DND-41 (cell line): ENCODE measurements around the gene SCMH1.

ENCODE experiments used
- ATAC-seq: fragments of 200-7000 bp; cut with Tn5 transposase; 3 replicates; pipeline ENCODE4 v1.9.1; 2021; ENCODE audit warnings: low read depth; ENCODE audit not compliant: insufficient read depth
- DNase-seq: peaks from one replicate; pipeline ENCODE4 v3.0.0-alpha.2; 2020
- H2AFZ ChIP-seq: 2 replicates; pipeline ENCODE4 v1.6.0; 2012; ENCODE audit warnings: low read depth, low read length
- H3K27ac ChIP-seq: 2 replicates; pipeline ENCODE4 v1.5.1; 2012; ENCODE audit warnings: low read length, inconsistent platforms
- H3K27me3 ChIP-seq: fragments of 200-600 bp; sonication (generic); 2 replicates; pipeline ENCODE4 v1.6.0; 2012; ENCODE audit warnings: low read length, mild to moderate bottlenecking, inconsistent platforms; ENCODE audit not compliant: insufficient read depth, poor library complexity
- H3K36me3 ChIP-seq: 2 replicates; pipeline ENCODE4 v1.5.1; 2012; ENCODE audit warnings: low read length, inconsistent platforms; ENCODE audit not compliant: insufficient read depth
- H3K4me1 ChIP-seq: 2 replicates; pipeline ENCODE4 v1.5.1; 2012; ENCODE audit warnings: mild to moderate bottlenecking, low read length; ENCODE audit not compliant: insufficient read depth
- H3K4me2 ChIP-seq: 2 replicates; pipeline ENCODE4 v1.6.0; 2012; ENCODE audit warnings: mild to moderate bottlenecking, moderate library complexity, low read length, inconsistent platforms; ENCODE audit not compliant: insufficient read depth
- H3K4me3 ChIP-seq, 2 experiments: fragments of 200-600 bp in 1 of 2; shearing (Covaris generic) in 1 of 2; 2 replicates each; pipeline ENCODE4 v1.5.1; 2012 to 2016; ENCODE audit warnings: inconsistent platforms in 2 of 2, low read length in 2 of 2, mild to moderate bottlenecking in 2 of 2, low read depth in 1 of 2, moderate library complexity in 1 of 2
- H3K79me2 ChIP-seq: 2 replicates; pipeline ENCODE4 v1.6.0; 2012; ENCODE audit warnings: low read length, inconsistent platforms; ENCODE audit not compliant: insufficient read depth
- H3K9ac ChIP-seq: 2 replicates; pipeline ENCODE4 v1.6.0; 2012; ENCODE audit warnings: low read depth, mild to moderate bottlenecking, inconsistent platforms, low read length, moderate library complexity
- H3K9me3 ChIP-seq: 2 replicates; pipeline ENCODE4 v1.5.1; 2012; ENCODE audit warnings: low read length, moderate library complexity, mild to moderate bottlenecking, inconsistent platforms; ENCODE audit not compliant: insufficient read depth, severe bottlenecking
- H4K20me1 ChIP-seq: 2 replicates; pipeline ENCODE4 v1.6.0; 2012; ENCODE audit warnings: low read length; ENCODE audit not compliant: insufficient read depth
- EZH2 ChIP-seq: IDR thresholded peaks from 3 replicates; pipeline ENCODE4 v1.6.1; 2012; ENCODE audit warnings: borderline replicate concordance, low read depth, mild to moderate bottlenecking, moderate library complexity, low read length, inconsistent platforms; ENCODE audit not compliant: severe bottlenecking
- TF ChIP-seq, protein P1 (sequence below): IDR thresholded peaks from 2 replicates; pipeline ENCODE4 v1.5.1; 2012; ENCODE audit warnings: borderline replicate concordance, low read length, moderate library complexity, mild to moderate bottlenecking; ENCODE audit not compliant: poor library complexity, severe bottlenecking; ENCODE audit errors: extremely low read depth

SCMH1 gene

DNA sequence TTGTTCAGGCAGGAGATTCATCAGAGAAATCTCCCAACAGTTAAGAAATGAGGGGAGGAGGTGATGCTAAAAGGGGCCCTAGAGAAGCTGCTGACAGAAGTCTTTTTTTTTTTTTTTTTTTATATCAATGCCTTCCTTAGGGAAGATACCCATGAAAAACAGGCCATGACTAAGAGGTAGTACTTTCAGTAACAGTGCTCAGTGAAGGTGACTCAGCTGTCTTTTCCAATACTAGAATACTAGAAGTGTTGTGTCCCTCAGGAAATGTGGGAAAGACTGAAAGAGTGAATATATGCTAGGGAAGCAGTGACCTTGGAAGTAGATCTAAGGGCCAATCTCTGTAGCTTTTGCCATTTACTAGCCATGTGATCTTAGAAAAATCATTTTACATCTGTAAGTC lies 168.1 kb downstream of the SCMH1 start:
- H3K27ac ChIP-seq = no peak overlapping the region
- no peaks in the 10 kb centered on the region for H4K20me1 ChIP-seq
- ATAC-seq = no peak
- H3K36me3 ChIP-seq = peaks cover 20% of the 10 kb centered on the region
- H3K9me3 ChIP-seq = peaks cover 4% of the 10 kb centered on the region
- DNase-seq = no peak
- H3K9ac ChIP-seq = no peak overlapping the region
- H3K4me2 ChIP-seq = no peak overlapping the region
- H2AFZ ChIP-seq = no peak overlapping the region
- H3K4me1 ChIP-seq = no peaks in the 10 kb centered on the region
- H3K4me3 ChIP-seq = no peak overlapping the region
- no peaks in the 10 kb centered on the region for H3K79me2 ChIP-seq
- H3K27me3 ChIP-seq = no peaks in the 10 kb centered on the region
- no peak for TF ChIP-seq EZH2
- TF ChIP-seq, protein P1, sequence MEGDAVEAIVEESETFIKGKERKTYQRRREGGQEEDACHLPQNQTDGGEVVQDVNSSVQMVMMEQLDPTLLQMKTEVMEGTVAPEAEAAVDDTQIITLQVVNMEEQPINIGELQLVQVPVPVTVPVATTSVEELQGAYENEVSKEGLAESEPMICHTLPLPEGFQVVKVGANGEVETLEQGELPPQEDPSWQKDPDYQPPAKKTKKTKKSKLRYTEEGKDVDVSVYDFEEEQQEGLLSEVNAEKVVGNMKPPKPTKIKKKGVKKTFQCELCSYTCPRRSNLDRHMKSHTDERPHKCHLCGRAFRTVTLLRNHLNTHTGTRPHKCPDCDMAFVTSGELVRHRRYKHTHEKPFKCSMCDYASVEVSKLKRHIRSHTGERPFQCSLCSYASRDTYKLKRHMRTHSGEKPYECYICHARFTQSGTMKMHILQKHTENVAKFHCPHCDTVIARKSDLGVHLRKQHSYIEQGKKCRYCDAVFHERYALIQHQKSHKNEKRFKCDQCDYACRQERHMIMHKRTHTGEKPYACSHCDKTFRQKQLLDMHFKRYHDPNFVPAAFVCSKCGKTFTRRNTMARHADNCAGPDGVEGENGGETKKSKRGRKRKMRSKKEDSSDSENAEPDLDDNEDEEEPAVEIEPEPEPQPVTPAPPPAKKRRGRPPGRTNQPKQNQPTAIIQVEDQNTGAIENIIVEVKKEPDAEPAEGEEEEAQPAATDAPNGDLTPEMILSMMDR = no peak

DNA sequence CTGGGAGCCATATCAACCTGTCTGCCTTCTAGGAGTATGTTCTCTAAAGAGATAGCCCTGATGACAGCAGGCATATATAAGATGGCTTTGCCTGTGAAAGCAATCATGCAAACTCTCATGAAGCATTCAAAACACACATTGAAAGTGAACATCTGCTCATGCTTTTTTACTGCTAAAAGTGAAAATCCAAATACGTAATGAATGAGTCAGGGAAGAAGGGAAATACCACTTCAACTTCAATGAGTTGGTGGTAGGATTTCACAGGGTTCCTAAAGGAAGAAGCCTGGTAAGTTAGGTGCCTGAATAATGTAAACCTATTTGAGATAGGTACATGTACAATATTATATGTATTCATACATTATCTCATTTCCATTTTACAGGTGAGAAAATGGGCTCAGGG lies 170.1 kb downstream of the SCMH1 start:
- Histone ChIP-seq H3K36me3 (peaks cover 23% of the 10 kb centered on the region), H3K4me2 (no peak overlapping the region), H3K9ac (no peak overlapping the region), H3K4me3 (no peak overlapping the region), H3K27me3 (no peaks in the 10 kb centered on the region), H3K9me3 (no peaks in the 10 kb centered on the region), H3K27ac (no peak overlapping the region), H3K4me1 (no peaks in the 10 kb centered on the region), H2AFZ (no peak overlapping the region), H4K20me1 (no peaks in the 10 kb centered on the region), H3K79me2 (no peaks in the 10 kb centered on the region)
- DNase-seq (no peak), ATAC-seq (no peak)
- TF ChIP-seq, protein P1 = no peak
- no peak for TF ChIP-seq EZH2

DNA sequence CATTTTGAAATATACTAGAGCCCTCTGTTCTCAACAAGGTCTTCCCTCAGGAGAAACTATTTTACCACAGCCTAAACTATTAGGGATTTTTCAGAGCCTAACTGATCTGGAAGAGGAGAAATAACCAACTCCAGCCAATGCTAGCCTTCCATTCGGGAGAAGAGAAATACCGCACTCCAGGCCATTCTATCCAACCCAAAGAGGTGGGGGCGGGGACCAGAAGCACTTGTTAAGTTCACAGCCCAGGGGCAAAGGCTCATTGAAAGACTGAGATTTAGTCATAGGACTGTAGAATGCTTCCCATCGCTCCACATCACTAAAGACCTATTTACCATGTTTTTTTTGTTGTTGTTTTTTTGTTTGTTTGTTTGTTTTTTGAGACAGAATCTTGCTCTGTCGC lies 185.2 kb downstream of the SCMH1 start:
- Histone ChIP-seq H3K4me1 (no peaks in the 10 kb centered on the region), H3K27ac (no peak overlapping the region), H2AFZ (no peak overlapping the region), H3K9ac (no peak overlapping the region), H3K36me3 (peaks cover 44% of the 10 kb centered on the region), H3K9me3 (peaks cover 4% of the 10 kb centered on the region), H3K4me3 (no peak overlapping the region), H3K4me2 (no peak overlapping the region), H3K79me2 (no peaks in the 10 kb centered on the region), H4K20me1 (no peaks in the 10 kb centered on the region), H3K27me3 (no peaks in the 10 kb centered on the region)
- no peak for ATAC-seq
- no peak for DNase-seq
- TF ChIP-seq, protein P1 = no peak
- no peak for TF ChIP-seq EZH2

DNA sequence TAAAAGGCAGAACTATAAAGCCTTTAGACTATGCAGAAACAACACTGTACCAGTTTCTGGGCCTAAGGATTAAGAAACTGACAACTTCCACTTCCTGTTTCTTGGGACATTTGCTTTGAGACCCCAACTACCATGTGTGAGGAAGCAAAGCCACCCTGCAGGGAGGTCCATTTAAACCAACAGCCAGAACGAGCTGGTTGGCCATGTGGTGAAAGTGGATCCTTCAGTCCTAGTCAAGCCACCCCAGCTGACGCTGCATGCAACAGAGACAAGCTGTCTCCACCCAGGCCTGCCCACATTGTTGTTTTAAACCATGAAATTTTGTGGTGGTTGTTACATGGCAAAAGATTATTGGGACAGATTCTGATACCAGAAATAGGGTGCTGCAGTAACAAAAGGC lies 188.8 kb downstream of the SCMH1 start:
- Histone ChIP-seq H3K9ac (no peak overlapping the region), H3K79me2 (no peaks in the 10 kb centered on the region), H3K27me3 (no peaks in the 10 kb centered on the region), H3K4me2 (no peak overlapping the region), H4K20me1 (no peaks in the 10 kb centered on the region), H3K4me1 (no peaks in the 10 kb centered on the region), H3K9me3 (no peaks in the 10 kb centered on the region), H3K36me3 (peaks cover 47% of the 10 kb centered on the region), H3K27ac (no peak overlapping the region; the same call in 1 of the 2 replicates), H2AFZ (no peak overlapping the region), H3K4me3 (no peak overlapping the region)
- TF ChIP-seq EZH2 = no peak
- TF ChIP-seq, protein P1 = no peak
- ATAC-seq = no peak
- no peak for DNase-seq
